Ecto neural progenitor cell (in vitro differentiated cells): ENCODE measurements around the gene APRT.
"Not testable (repeated sequence)": the region's sequence is repeated elsewhere in the genome, so short reads cannot be mapped to it uniquely, and the experiment has no call there.

Source experiments
- DNase-seq: peaks from one replicate; pipeline ENCODE4 v3.0.0-alpha.2; 2018; ENCODE audit warnings: low spot score

APRT gene

GRCh38 chr16:88807626-88808453 lies 3.9 kb downstream of the APRT start:
- DNase-seq = no peak

- no peak for DNase-seq
Observed at GRCh38 chr16:88807142-88807625, 4.5 kb downstream of the APRT start.

DNA sequence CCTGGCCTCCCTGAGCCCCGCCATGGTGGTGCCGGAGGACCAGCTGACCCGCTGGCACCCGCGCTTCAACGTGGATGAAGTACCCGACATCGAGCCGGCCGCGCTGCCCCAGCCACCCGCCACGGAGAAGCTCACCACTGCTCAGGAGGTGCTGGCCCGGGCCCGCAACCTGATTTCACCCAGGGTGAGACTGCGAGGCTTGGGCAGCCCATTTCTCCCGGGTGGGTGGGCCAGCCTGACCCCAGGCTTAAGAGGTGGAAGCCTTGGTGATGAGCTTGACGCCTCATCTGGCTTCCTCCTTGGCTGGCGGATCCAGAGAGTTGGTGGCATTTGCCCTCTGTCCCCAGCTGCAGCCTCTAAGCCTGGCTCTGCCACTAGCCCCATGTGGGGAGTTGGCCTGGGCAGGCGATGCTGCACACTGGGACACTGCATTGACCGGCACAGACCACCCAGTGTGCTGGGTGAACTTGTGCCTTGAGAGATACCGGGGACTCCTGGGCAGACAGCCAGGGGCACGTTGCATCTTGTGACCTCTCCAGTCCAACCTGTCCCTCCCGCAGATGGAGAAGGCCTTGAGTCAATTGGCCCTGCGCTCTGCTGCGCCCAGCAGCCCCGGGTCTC lies 5.1 kb downstream of the APRT start:
- DNase-seq = no peak

GRCh38 chr16:88805887-88806393 lies 5.8 kb downstream of the APRT start:
- no peak for DNase-seq

DNA sequence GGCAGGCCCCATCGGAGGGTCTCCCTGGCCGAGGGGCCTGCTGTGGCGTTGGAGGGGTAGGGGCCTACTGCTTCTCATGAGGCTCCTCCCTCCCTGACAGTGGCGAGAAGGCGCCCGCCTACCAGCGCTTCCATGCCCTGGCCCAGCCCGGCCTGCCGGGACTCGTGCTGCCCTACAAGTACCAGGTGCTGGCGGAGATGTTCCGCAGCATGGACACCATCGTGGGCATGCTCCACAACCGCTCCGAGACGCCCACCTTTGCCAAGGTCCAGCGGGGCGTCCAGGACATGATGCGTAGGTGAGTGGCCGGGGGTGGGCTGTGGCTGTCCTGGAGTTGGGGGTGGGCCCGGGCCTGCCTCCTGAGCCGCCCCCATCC lies 6.4 kb downstream of the APRT start:
- no peak for DNase-seq

DNA sequence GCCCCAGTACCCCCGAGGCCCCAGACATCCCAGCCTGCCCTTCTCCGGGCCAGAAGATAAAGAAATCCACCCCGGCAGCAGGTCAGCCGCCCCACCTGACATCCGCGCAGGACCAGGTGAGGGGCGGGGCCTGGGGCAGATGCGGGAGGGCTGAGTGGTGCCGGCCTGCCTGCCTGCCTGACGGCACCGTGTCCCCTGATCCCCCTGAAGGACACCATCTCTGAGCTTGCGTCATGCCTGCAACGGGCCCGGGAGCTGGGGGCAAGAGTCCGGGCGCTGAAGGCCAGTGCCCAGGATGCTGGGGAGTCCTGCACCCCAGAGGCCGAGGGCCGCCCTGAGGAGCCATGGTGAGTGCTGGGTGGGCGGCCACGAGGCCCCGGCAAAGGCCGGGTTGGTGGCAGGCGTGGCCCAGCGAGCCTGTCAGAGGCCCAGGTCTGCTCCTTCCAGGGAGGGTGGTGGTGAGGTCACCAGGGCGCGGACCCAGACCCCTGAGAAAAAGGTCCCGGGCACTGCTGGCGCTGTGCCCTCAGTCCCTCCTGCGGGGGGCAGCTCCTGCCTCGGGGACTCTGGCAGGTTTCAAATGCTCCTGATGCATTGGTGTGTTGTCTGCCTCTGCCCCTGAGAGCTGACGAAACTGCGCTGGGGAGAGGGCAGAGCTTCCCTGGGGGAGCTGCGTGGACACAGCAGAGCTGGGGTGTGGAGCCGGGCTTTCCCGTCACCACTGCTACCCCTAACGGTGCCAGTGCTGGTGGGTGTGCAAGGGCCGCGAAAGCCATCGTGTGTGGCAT lies 7.0 kb downstream of the APRT start:
- no peak for DNase-seq

DNA sequence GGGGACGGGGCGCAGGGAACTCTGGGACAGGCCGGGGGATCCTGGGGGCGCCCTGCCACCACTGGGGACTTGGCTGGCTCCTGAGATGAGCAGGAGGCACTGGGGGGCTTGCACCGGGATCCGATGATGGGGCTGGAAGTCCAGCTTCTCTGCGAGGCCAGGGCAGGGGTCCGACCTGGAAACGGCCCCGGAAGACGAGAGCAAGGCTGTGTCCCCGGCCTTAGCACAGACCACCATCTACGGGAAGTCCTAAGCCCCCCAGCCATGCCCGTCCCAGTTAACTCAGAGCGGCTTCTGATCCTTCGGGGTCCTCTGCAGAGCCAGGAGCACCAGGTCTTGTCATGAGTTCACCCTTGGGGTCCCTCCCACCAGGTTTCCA lies 7.6 kb downstream of the APRT start:
- DNase-seq = no peak

GRCh38 chr16:88803264-88803987 lies 8.3 kb downstream of the APRT start, which contains the start of gene CDT1:
Gene CDT1 (plus strand): TSS chr16:88803789. CDS start chr16:88803832, 43 bp downstream.
- peak; percentile 94 for DNase-seq

GRCh38 chr16:88800277-88800592 lies 11.5 kb downstream of the APRT start:
- no peak for DNase-seq

DNA sequence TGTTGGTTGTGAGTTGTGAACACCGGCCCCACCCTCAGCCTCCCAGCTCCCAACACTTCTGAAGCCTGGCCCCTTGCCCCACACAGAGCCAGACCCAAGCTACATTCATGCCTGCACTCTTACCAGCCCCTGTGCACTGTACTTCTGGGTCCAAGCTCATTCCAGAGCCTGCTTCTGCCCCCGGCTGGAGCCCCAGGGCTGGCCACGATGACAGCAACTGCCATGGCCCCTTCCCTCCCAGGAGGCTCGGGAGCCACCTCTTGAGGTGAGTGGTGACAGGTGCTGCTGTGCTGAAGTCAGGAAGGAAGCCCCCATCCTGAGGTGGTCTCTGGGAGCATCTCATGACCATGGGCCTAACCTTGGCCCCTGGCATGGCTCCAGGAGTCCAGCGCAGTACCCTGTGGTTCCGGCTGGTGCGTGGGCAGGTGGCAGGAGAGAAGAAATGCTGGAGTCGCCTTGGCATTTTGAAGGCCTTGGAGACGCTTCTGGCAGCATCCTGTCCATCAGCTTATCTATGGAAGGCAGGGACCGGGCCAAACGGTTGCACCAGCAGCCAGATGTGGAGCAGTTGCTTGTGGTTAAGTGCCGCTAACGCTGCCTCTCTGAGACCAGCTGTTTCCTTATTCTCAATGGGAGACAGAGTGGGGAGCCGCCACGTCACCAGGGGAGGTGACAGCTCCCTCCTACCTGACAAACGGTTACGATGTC lies 12.0 kb downstream of the APRT start:
- DNase-seq = no peak

DNA sequence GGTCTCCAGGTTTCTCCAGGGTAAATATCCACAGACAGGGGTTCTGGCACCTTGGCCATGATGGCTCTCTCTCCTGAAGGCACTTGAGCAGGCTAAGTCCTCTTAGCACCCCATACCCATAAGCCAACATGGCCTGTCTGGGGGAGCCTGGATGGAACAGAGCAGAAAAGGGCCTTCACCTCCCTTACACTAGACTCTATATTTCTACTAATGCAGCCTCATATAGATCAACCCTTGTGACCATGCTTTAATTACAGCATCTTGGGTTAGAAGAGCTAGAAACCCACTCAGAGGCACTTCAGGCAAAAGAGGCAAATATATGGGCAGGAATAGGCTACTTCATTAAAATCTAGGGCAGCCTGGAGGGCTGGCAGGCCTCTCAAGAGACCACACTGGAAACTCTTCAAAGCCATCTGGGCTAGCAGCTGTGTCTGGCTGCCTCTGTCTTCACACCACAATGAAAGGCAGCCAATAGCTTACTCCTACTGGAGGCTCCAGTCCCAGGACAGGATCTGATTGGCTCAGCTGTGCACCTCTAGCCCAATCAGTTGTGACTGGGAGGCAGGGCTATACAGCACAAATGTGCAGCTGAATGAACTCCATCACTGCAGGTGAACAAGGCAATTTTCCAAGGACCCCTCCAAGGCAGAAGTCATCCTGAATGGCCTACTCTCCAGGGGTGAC lies 12.8 kb downstream of the APRT start:
- no peak for DNase-seq

- no peak for DNase-seq
Observed at GRCh38 chr16:88798073-88798472, 13.7 kb downstream of the APRT start.

DNA sequence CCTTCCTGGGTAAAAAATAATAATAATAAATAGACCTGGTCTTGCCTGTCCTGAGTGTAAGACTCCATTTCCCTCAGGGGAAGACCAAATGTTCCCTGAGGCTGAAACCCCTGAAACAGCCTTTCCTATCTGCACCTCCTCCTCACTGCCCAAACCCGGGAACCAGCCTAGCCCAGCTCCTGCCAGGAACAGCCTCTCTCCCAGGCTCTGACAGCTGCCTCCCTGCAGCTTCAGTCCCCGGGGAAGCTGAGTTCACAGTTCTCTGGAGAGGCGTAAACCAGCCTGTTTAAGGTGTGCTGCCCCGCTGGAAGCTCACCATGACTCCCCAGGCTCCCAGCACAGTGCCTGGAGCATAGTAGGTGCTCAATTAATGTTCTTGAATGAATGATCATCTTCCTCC lies 15.4 kb downstream of the APRT start:
- no peak for DNase-seq

GRCh38 chr16:88793251-88793954 lies 18.3 kb downstream of the APRT start:
- no peak for DNase-seq

DNA sequence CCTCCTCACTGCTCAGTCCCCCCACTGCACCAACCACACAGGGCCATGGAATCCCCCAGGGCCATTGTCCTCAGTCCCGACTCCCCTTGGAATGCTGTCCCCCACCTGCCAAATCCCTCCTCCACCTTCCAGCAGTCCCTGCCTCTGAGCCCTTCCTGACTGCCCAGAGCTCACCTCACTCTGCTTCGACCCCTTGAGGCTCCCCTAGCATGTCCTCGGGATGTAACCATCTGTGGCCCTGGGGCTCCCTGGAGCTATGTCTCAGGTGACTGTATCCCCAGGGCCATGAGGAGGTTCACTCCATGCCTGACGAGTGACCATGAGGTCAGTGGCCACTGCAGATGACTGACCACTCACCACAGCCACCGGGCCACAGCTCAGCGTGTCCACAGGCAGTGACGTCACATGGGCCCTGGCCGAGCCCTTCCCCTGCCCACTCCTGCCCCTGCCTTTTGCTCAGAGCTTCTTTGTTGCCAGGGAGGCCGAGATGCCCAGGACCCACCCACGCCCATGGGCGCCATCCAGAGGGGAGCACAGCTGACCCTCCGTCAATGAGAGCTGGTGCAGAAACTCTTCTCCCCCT lies 19.0 kb downstream of the APRT start:
- no peak for DNase-seq

GRCh38 chr16:88792078-88792550 lies 19.6 kb downstream of the APRT start:
- no peak for DNase-seq

DNA sequence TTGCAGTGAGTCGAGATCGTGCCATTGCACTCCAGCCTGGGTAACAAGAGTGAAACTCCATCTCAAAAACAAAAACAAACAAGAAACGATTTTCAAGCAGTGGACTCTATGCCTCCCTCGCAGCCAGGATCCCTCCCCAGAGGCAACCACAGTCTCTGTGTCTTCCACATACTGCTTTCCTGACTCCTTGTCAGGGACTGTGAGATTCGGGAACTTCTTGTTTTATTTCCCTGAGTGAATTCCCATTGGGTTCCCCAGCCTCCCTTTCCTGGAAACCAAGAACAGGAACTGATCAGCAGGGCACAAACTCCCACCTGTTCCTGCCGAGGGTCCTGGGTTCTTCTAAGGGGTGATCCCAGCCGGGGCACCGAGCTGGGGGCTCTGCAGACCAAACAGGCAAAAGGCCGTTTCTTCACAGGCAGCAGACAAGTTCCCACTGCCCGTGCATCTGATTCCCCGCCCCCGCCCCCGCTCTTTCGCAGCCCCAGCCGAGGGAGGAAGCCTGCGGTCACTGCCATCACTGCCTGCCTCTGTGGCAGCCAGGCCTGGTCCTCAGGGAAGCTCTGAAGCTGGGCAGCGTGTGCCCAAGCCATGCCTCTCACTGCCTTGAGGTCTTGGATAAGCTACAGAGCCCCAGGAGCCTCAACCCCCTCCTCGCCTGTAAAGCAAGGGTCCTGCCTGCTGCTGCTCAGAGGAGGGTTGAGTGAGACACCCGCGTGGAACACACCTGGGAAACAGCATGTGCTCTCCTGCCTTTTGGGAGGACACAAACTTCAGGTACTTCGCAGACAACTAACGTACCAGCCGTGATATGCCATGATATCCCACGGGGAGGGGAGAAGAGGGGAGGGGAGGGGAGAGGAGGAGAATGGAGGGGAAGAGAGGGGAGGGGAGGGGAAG lies 21.2 kb downstream of the APRT start:
- DNase-seq = no peak

DNA sequence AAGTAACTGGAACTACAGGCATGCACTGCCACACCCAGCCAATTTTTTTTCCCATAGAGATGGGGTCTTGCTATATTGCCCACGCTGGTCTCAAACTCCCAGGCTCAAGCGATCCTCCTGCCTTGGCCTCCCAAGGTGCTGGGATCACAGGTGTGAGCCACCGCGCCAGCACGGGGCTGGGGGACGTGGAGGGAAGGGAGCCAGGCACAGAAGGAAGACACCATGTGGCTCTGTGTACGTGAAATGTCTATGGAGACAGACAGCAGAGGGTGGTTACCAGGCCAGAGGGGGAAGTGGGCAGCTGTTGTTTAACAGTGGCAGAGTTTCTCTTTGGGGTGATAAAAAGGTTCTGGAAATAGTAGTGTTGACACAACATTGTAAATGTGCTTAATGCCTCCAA lies 22.1 kb downstream of the APRT start:
- no peak for DNase-seq

DNA sequence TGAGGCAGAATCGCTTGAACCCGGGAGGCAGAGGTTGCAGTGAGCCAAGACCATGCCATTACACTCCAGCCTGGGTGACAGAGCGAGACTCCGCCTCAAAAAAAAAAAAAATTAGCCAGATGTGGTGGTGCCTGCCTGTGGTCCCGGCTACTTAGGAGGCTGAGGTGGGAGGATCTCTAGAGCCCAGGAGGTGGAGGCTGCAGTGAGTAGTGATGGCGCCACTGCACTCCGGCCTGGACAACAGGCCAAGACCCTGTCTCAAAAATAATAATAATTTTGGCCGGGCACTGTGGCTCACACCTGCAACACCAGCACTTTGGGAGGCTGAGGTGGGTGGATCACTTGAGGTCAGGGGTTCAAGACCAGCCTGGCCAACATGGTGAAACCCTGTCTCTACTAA lies 23.0 kb downstream of the APRT start:
- DNase-seq = not testable (repeated sequence)
